RWPE2 (cell line): ENCODE measurements around the gene OTULIN.

Source experiments
- ATAC-seq: fragments of 200-7000 bp; cut with Tn5 transposase; 3 replicates; pipeline ENCODE4 v1.9.1; 2021; ENCODE audit warnings: low read depth
- DNase-seq: peaks from one replicate; pipeline ENCODE4 v3.0.0-alpha.2; 2020; ENCODE audit warnings: low spot score
- H3K27ac ChIP-seq: fragments of 450-650 bp; 2 replicates; pipeline ENCODE4 v1.5.1; 2017; ENCODE audit warnings: mild to moderate bottlenecking; ENCODE audit not compliant: poor library complexity, severe bottlenecking
- H3K27me3 ChIP-seq: fragments of 250-450 bp; sonication (Bioruptor Pico); 2 replicates; pipeline ENCODE4 v1.5.1; 2021; ENCODE audit warnings: mild to moderate bottlenecking, moderate library complexity; ENCODE audit not compliant: insufficient read depth, poor library complexity, severe bottlenecking
- H3K36me3 ChIP-seq: fragments of 250-450 bp; sonication (Bioruptor Pico); 2 replicates; pipeline ENCODE4 v1.5.1; 2020; ENCODE audit warnings: low read depth, mild to moderate bottlenecking, moderate library complexity
- H3K4me1 ChIP-seq: fragments of 250-450 bp; sonication (Bioruptor Pico); 2 replicates; pipeline ENCODE4 v1.5.1; 2021; ENCODE audit warnings: mild to moderate bottlenecking, moderate library complexity; ENCODE audit not compliant: insufficient read depth, poor library complexity, severe bottlenecking
- H3K4me3 ChIP-seq: fragments of 250-450 bp; sonication (Bioruptor Pico); 2 replicates; pipeline ENCODE4 v1.5.1; 2021; ENCODE audit warnings: mild to moderate bottlenecking, moderate library complexity; ENCODE audit not compliant: severe bottlenecking
- H3K9me3 ChIP-seq: fragments of 250-450 bp; sonication (Bioruptor Pico); 2 replicates; pipeline ENCODE4 v1.5.1; 2021; ENCODE audit warnings: mild to moderate bottlenecking, moderate library complexity; ENCODE audit not compliant: severe bottlenecking
- CTCF ChIP-seq: fragments of 450-650 bp; IDR thresholded peaks from one replicate; pipeline ENCODE4 v1.5.1; 2017; ENCODE audit warnings: mild to moderate bottlenecking, moderate library complexity; ENCODE audit not compliant: poor library complexity, severe bottlenecking

The OTULIN gene

GRCh38 chr5:14720236-14720923 is 55.9 kb downstream of the OTULIN start:
- ATAC-seq (0 out of 3 replicates have a peak, but pooled peaks have one; percentile 24), DNase-seq (no peak)
- H3K27me3 ChIP-seq, result no peaks in the 10 kb centered on the region
- no peak overlapping the region for H3K4me3 ChIP-seq
- no peaks in the 10 kb centered on the region for H3K4me1 ChIP-seq
- H3K27ac ChIP-seq, result no peak overlapping the region
- H3K9me3 ChIP-seq, result no peaks in the 10 kb centered on the region
- no peak for TF ChIP-seq CTCF
- peaks cover 11% of the 10 kb centered on the region for H3K36me3 ChIP-seq

- Histone ChIP-seq H3K27ac (no peak overlapping the region), H3K4me1 (peaks cover 12% of the 10 kb centered on the region), H3K27me3 (no peaks in the 10 kb centered on the region), H3K9me3 (no peaks in the 10 kb centered on the region), H3K36me3 (no peaks in the 10 kb centered on the region), H3K4me3 (no peak overlapping the region)
- no peak for ATAC-seq
- no peak for TF ChIP-seq CTCF
- DNase-seq, result no peak
Observed at GRCh38 chr5:14721990-14722656, 57.6 kb downstream of the OTULIN start.

- peaks cover 12% of the 10 kb centered on the region for H3K4me1 ChIP-seq
- no peak for DNase-seq
Observed at GRCh38 chr5:14722923-14723322, 58.4 kb downstream of the OTULIN start.

GRCh38 chr5:14723701-14724132 is 59.2 kb downstream of the OTULIN start:
- no peaks in the 10 kb centered on the region for H3K27me3 ChIP-seq
- no peaks in the 10 kb centered on the region for H3K9me3 ChIP-seq
- no peak for DNase-seq
- no peak overlapping the region for H3K27ac ChIP-seq
- H3K4me3 ChIP-seq, result no peak overlapping the region
- ATAC-seq, result no peak
- H3K36me3 ChIP-seq, result no peaks in the 10 kb centered on the region
- TF ChIP-seq CTCF, result no peak
- H3K4me1 ChIP-seq, result peaks cover 12% of the 10 kb centered on the region

More at GRCh38 chr5:14722923-14723322, 58.4 kb downstream of the OTULIN start:
- no peak for ATAC-seq
- Histone ChIP-seq H3K4me3 (no peak overlapping the region), H3K27ac (no peak overlapping the region), H3K27me3 (no peaks in the 10 kb centered on the region), H3K36me3 (no peaks in the 10 kb centered on the region), H3K9me3 (no peaks in the 10 kb centered on the region)
- no peak for TF ChIP-seq CTCF

- Histone ChIP-seq H3K4me3 (no peak overlapping the region), H3K27me3 (no peaks in the 10 kb centered on the region), H3K27ac (no peak overlapping the region), H3K36me3 (no peaks in the 10 kb centered on the region), H3K9me3 (no peaks in the 10 kb centered on the region), H3K4me1 (peaks cover 12% of the 10 kb centered on the region)
- ATAC-seq (no peak), DNase-seq (no peak)
- no peak for TF ChIP-seq CTCF
Observed at GRCh38 chr5:14724633-14725032, 60.1 kb downstream of the OTULIN start.
